Adipose tissue (tissue), 3 donors: ENCODE measurements around the gene ID3. TPM values are rescaled to one million over a fixed set of nuclear protein-coding genes. Genes with fewer than 3 reads are reported as not detected.
A peak's percentile ranks its signal among the peaks of the same experiment; 100 is the strongest.

ENCODE experiments used
- H3K27ac ChIP-seq: one replicate; pipeline ENCODE4 v1.5.1; 2013; ENCODE audit warnings: low read depth, low read length
- WGBS, 3 donors: extraction: QIAGEN DNeasy Blood & Tissue Kit; methylation state at CpG; one replicate each; pipeline ENCODE4 v1.1.7; 2013; 5-methylcytosine and 5-hydroxymethylcytosine counted together
- polyA plus RNA-seq, 3 donors: library from polyadenylated mRNA; stranded (reverse); fragments of 200-250 nt; gene quantifications; one replicate each; pipeline ENCODE4 v1.2.3, GENCODE V29; 2013
- donor health status: healthy with polysubstance abuse.
- donor health status: Bipolar disorder and iron deficiency.
- donor health status: healthy.

The ID3 gene
- polyA plus RNA-seq, result 100 to 1,000 TPM in 2 of 3 donors, 10 to 100 TPM in 1; 58.7 to 375 (median 170) TPM

- 0 to 1% (median 1%) methylated on average over 56 to 57 of the region's 57 CpGs for whole genome bisulfite sequencing, 3 donors
These were observed at the start of gene ID3 for GRCh38 chr1:23559136-23559984. Gene ID3, minus strand, starts transcription at chr1:23559501. Its CDS starts 75 bp downstream, at chr1:23559426.

DNA sequence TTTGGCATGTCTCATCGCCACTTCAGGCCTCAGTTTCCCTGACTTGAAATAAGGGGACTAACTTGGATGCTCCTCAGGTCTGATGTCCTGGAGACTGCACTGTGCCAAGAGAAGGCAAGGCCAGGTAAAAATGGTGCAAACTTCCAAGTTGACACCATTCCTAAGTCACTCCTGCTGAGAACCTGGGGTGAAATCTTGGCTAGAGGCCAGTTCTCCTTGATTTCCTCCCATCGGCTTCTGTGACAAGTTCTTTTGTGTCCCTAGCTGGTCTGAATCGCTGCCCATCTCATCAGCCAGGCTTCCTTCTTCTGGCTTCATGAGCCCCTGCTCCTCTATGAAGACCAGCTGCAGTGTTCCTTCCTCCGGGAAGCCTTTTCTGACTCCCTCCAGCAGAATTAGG is 48.6 kb upstream of the ID3 start:
- H3K27ac ChIP-seq, result no peak overlapping the region
- 76 to 81% (median 76%) methylated on average over 4 of the region's 4 CpGs for WGBS, 3 donors

More at GRCh38 chr1:23559136-23559984, at the start of gene ID3:
- peak within 1 kb of the TSS; percentile 70 for H3K27ac ChIP-seq

GRCh38 chr1:23601968-23602876 is 42.9 kb upstream of the ID3 start:
- H3K27ac ChIP-seq, result no peak overlapping the region
- 80 to 83% (median 82%) methylated on average over 10 of the region's 10 CpGs for WGBS, 3 donors

- 75 to 87% (median 78%) methylated on average over 11 of the region's 11 CpGs for WGBS, 3 donors
- H3K27ac ChIP-seq, result no peak overlapping the region
These were observed 42.0 kb upstream of the ID3 start for GRCh38 chr1:23601135-23601967.

DNA sequence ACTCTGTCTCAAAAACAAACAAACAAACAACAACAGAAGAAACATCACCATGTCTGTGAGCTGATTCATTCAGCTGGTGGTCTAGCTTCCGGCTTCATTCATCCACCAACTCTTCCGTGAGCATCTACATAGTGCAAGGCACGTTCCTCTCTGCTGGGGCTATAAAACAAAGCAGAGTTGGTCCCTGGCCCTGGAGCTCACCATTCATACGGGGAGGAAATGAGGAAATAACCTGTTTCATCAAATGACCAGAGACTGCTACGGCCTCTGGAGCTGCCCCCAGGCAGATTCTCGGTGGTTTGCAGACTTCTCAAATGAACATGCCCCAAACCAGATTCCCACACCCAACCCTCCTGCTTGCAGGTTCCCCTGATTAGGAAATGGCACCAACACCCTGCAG is 41.0 kb upstream of the ID3 start:
- 58 to 77% (median 58%) methylated on average over 6 of the region's 6 CpGs for WGBS, 3 donors
- no peak overlapping the region for H3K27ac ChIP-seq

DNA sequence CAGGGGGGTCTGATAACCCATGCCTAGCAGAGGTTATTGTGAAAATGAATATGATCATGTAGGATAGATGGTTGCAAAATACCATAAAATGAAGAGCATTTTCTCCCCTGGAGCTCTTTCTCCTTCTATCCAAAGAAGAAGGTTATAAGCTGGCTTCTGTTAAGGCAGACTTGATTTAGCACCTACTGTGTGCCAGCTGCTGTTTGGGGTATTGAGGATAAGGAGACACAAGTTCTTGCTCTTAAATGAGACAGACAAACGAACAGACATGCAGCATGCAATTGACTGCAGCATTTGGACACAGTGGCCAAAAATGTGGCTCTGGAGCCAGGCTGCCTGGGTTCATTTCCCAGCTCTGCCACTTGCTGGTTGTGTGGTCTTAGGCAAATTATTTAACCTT is 39.8 kb upstream of the ID3 start:
- no peak overlapping the region for H3K27ac ChIP-seq
- 71 to 96% (median 77%) methylated on average over 1 of the region's 1 CpG for WGBS, 3 donors

DNA sequence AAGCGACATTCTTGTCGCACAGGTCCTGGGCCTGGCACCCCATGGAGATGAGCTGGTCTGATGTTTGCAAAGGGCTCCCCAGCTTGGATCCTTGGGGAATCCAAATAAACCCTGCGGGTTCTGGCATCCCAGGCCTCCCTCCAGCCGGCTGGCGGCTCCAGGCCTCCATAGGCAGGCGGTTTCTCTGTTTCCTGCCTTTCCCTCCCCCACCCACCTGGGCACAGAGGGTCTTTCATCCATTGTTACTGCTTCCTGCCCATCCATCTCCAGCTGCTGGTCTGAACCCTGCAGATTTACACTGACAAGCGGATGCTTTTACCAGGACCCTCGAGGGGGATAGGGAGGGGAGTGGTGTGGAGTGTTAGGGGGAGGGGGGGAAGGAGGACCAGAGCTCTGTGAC is 39.1 kb upstream of the ID3 start:
- no peak overlapping the region for H3K27ac ChIP-seq
- WGBS, 3 donors, result 76 to 78% (median 77%) methylated on average over 8 of the region's 8 CpGs

- WGBS, 3 donors, result 59 to 81% (median 63%) methylated on average over 4 of the region's 4 CpGs
- no peak overlapping the region for H3K27ac ChIP-seq
These were observed 38.5 kb upstream of the ID3 start for GRCh38 chr1:23597635-23598388.

- 78 to 86% (median 78%) methylated on average over 10 of the region's 10 CpGs for WGBS, 3 donors
- H3K27ac ChIP-seq, result no peak overlapping the region
These were observed 37.4 kb upstream of the ID3 start for GRCh38 chr1:23596382-23597358.

DNA sequence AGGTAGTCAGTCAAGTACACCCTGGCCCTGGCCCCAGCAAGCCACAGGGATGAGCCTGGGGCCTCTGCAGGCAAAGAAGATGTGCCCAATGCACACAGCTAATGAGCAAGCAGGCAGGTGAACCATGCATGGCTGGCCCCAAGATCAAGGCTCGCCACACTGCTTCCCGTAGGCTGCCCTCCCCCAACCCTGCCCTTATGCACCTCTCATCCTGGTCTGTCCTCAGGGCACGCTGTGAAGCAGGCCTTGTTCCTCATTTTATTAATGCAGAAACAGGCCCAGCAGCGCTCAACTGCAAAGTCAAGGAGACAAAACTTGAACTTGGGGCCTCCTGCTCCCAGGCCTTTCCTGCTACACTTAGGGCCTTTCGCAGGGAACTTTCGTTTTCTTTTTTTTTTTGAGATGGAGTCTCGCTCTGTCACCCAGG is 35.6 kb upstream of the ID3 start:
- H3K27ac ChIP-seq, result no peak overlapping the region
- WGBS, 3 donors, result 84 to 88% (median 88%) methylated on average over 6 to 7 of the region's 7 CpGs

DNA sequence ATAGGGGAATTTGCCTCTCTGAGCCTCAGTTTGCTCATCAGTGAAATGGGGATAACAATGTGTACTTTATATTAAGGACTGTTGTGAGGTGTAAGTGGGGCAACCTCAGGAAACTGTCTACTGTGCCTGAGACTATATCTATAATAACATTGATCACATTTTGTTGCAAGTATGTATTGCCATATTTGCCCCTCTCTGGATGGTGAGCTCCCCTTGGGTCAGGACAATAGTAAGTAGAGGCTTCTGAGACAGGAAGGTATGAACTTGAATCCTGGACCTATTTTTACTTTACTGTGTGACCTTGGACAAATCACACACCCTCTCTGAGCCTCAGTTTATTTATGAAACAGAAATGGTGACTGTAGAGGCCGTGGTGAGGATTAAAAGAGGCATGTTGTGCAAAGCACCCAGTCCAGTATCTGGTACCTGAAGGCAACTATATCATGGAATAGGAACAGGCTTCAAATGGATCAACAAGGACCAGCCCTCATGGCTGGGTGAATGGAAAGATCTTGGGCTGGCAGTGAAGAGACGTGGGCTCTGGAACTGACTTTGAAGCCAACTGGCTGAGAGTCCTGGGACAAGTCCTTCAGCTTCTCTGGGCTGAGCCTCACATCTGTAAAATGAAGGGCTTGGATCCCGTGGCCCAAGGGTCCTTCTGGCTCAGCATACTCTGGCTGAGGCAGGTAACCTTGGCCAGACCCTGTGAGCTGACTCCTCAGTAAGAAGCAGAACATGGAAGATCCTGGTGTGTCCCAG is 35.0 kb upstream of the ID3 start:
- 69 to 90% (median 80%) methylated on average over 3 of the region's 3 CpGs for WGBS, 3 donors
- H3K27ac ChIP-seq, result no peak overlapping the region

GRCh38 chr1:23593556-23594148 is 34.4 kb upstream of the ID3 start:
- no peak overlapping the region for H3K27ac ChIP-seq
- 25 to 73% (median 68%) methylated on average over 6 of the region's 6 CpGs for WGBS, 3 donors

GRCh38 chr1:23593042-23593521 is 33.8 kb upstream of the ID3 start:
- WGBS, 3 donors, result 70 to 89% (median 88%) methylated on average over 5 of the region's 5 CpGs
- no peak overlapping the region for H3K27ac ChIP-seq

- 84 to 88% (median 85%) methylated on average over 4 of the region's 4 CpGs for WGBS, 3 donors
- H3K27ac ChIP-seq, result no peak overlapping the region
These were observed 33.0 kb upstream of the ID3 start for GRCh38 chr1:23592209-23592892.
